SK-N-MC (cell line): ENCODE results near the gene BLNK.
"Not testable (repeated sequence)": the region's sequence is repeated elsewhere in the genome, so short reads cannot be mapped to it uniquely, and the experiment has no call there.

ENCODE experiments used
- DNase-seq: peaks from one replicate; pipeline ENCODE4 v3.0.0-alpha.2; 2011; ENCODE audit warnings: low read depth, low spot score
- H3K27ac ChIP-seq: fragments of 200-600 bp; sonication (generic); 2 replicates; pipeline ENCODE4 v1.5.1; 2016; ENCODE audit warnings: mixed run types
- H3K36me3 ChIP-seq: fragments of 200-600 bp; sonication (generic); 2 replicates; pipeline ENCODE4 v1.6.1; 2017; ENCODE audit warnings: antibody characterized with exemption, low read length, mixed read lengths; ENCODE audit not compliant: insufficient read depth
- H3K4me3 ChIP-seq: fragments of 200-600 bp; sonication (generic); 2 replicates; pipeline ENCODE4 v1.5.1; 2016
- H3K9ac ChIP-seq: fragments of 200-600 bp; sonication (generic); 2 replicates; pipeline ENCODE4 v1.8.0; 2017; ENCODE audit warnings: mixed run types, mixed read lengths; ENCODE audit not compliant: insufficient read length
- H3K9me3 ChIP-seq: fragments of 200-600 bp; sonication (generic); 2 replicates; pipeline ENCODE4 v1.6.1; 2017; ENCODE audit warnings: low read depth, mild to moderate bottlenecking, antibody characterized with exemption, low read length, moderate library complexity, mixed read lengths
- EZH2 ChIP-seq: fragments of 200-600 bp; sonication (generic); IDR thresholded peaks from one replicate; pipeline ENCODE4 v1.6.1; 2017; ENCODE audit warnings: antibody characterized with exemption
- FOXP2 ChIP-seq: optimal IDR thresholded peaks from 2 replicates; pipeline ENCODE3; 2011; ENCODE audit warnings: mild to moderate bottlenecking, moderate library complexity; ENCODE audit not compliant: insufficient read depth; ENCODE audit errors: extremely low read length, control extremely low read depth
- POLR2AphosphoS5 ChIP-seq: IDR thresholded peaks from 2 replicates; pipeline ENCODE4 v1.6.1; 2012; ENCODE audit warnings: mild to moderate bottlenecking, low read depth, low read length, borderline replicate concordance

The BLNK gene

DNA sequence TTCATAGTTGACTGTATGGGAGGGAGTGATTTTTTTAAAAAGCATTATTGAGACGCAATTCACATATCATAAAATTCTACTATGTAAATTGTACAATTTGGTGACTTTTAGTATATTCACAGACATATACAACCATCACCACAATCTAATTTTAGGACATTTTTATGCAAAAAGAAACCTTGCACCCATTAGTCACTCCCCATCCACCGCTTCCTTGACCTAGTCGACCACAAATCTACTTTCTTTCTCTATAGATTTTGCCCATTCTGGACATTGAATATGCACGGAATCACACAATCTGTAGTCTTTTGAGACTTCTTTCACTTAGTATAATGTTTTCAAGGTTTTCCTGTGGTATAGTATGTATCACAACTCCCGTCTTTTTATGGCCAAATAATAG lies 54.6 kb downstream of the BLNK start:
- no peaks in the 10 kb centered on the region for H3K9me3 ChIP-seq
- no peak for TF ChIP-seq EZH2
- TF ChIP-seq POLR2AphosphoS5: no peak
- TF ChIP-seq FOXP2: no peak
- H3K36me3 ChIP-seq: no peaks in the 10 kb centered on the region
- no peak overlapping the region for H3K4me3 ChIP-seq
- H3K9ac ChIP-seq: no peak overlapping the region
- no peak for DNase-seq
- H3K27ac ChIP-seq: no peak overlapping the region

- no peak overlapping the region for H3K9ac ChIP-seq
- no peak for TF ChIP-seq EZH2
- TF ChIP-seq FOXP2: no peak
- no peak for TF ChIP-seq POLR2AphosphoS5
- H3K4me3 ChIP-seq: no peak overlapping the region
- H3K27ac ChIP-seq: no peak overlapping the region
- no peaks in the 10 kb centered on the region for H3K36me3 ChIP-seq
- no peaks in the 10 kb centered on the region for H3K9me3 ChIP-seq
- no peak for DNase-seq
Measured at GRCh38 chr10:96212911-96213310, 58.5 kb downstream of the BLNK start.

DNA sequence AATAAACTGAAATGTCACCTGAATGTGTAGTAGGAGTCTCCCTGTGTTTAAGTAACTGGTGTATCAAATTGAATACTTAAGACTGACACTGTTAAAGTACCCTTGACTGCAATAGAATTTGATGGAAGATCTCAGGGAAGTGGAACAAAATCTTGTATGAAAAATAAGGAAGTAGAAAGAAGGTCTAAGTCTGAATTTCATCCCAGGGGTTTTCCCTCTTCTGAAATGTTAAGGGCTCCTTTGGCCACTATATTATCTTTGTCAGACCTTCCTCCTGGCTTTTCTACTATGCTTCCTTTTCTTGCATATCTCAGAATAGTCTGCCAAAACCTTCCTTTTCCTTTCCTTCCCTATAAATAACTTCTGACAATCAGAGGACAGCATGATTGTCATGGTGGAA lies 59.6 kb downstream of the BLNK start:
- Histone ChIP-seq H3K36me3 (no peaks in the 10 kb centered on the region), H3K9me3 (no peaks in the 10 kb centered on the region), H3K27ac (no peak overlapping the region), H3K4me3 (no peak overlapping the region), H3K9ac (no peak overlapping the region)
- DNase-seq: no peak
- TF ChIP-seq FOXP2 (no peak), POLR2AphosphoS5 (no peak), EZH2 (no peak)

DNA sequence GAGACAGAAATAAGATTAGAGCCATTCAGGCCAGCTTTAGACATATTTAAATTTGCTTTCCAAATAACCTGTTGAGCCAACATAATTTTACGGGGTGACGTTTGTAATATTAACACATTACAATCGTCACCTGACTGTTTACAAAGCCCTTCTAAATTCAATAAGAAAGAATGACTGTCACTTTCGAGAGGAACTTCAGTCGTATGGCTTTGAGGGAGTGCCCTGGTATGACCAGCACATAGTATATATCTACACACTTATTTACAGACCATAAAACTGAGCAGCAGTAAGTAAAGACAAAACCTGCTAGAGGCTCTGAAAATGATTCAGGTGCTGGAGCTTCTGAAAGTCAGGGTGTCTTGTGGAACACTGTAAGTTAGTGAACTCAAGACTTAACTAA lies 62.4 kb downstream of the BLNK start:
- Histone ChIP-seq H3K27ac (no peak overlapping the region), H3K9ac (no peak overlapping the region), H3K36me3 (no peaks in the 10 kb centered on the region), H3K9me3 (no peaks in the 10 kb centered on the region), H3K4me3 (no peak overlapping the region)
- no peak for DNase-seq
- TF ChIP-seq POLR2AphosphoS5 (no peak), FOXP2 (no peak), EZH2 (no peak)

DNA sequence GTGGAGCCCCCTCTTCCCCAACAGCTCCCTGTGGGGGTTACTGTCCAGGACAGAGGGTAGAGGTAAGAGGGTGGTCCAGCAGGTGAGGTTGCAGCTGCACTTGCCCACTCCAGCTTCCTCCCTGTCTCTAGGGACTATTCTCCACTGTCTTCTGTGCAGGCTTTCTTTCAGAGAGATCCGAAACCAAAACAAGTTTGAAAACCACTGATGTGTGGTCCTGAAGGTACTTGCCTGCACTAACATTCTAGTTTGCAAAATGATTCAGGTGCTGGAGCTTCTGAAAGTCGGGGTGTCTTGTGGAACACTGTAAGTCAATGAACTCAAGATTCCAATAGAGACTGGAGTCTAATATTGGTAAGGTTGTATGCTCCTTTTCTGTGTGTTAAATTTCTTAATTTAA lies 63.1 kb downstream of the BLNK start:
- Histone ChIP-seq H3K27ac (no peak overlapping the region), H3K36me3 (no peaks in the 10 kb centered on the region), H3K4me3 (no peak overlapping the region), H3K9me3 (no peaks in the 10 kb centered on the region), H3K9ac (no peak overlapping the region)
- TF ChIP-seq FOXP2: no peak
- TF ChIP-seq EZH2: no peak
- TF ChIP-seq POLR2AphosphoS5: no peak
- DNase-seq: no peak

DNA sequence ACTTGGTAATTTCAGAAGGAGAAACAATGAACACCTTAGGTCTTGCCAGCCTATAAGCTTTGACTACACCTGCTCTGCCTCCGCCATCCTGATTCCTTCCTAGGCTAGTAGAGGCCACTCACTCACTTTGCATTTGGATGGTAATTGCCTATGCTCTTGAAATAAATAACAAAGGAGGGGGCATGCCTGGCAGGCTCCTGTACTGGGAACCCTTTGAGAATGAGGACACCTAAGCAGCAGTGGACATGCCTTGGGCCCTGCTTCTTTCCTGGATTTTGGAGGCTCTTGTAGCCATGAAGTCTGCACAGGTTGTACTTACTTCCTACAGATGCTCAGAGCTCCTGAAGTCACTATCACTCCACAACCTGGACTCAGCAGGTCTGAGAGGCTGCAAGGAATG lies 65.8 kb downstream of the BLNK start:
- Histone ChIP-seq H3K9me3 (no peaks in the 10 kb centered on the region), H3K9ac (no peak overlapping the region), H3K4me3 (no peak overlapping the region), H3K27ac (no peak overlapping the region), H3K36me3 (no peaks in the 10 kb centered on the region)
- no peak for DNase-seq
- TF ChIP-seq EZH2 (no peak), FOXP2 (no peak), POLR2AphosphoS5 (no peak)

DNA sequence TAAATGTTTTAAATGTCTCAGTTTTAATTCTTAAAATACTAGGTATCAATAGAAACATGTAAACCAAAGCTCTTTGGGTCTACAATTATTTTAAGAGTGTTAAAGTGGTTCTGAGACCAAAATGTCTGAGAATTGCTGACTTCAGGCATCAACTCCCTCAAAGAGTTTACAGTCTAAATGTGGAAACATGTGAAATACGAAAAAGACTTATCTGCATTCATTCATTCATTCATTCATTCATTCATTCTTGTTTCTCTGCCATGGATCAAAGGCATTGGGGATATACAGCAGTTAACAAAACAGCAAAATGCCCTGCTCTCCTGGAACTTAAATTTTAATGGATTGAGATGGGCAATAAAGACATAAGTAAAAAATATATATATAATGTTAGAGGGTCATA lies 69.8 kb downstream of the BLNK start:
- H3K9ac ChIP-seq: no peak overlapping the region
- no peak overlapping the region for H3K4me3 ChIP-seq
- no peaks in the 10 kb centered on the region for H3K9me3 ChIP-seq
- TF ChIP-seq FOXP2 (no peak), EZH2 (no peak), POLR2AphosphoS5 (no peak)
- DNase-seq: no peak
- H3K27ac ChIP-seq: no peak overlapping the region
- H3K36me3 ChIP-seq: no peaks in the 10 kb centered on the region

- H3K27ac ChIP-seq: not testable (repeated sequence)
Measured at GRCh38 chr10:96189505-96189904, 81.9 kb downstream of the BLNK start.

DNA sequence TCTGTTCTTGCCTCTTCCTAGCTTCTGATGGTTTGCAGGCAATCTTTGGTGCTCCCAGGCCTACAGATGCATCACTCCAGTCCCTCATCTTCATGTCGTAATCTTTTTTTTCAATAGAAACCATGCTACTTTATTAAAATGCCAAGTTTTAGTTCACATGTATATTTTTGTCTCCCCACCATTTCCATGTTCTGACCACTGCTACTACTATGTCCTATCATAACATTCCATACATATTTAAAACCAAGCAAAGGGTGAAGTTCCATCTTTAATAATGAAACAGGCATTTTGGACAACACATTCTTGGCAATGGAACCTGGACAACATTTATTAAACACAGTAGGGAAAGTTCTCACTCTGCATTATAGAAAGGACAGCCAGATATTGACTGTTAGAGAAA lies 82.5 kb downstream of the BLNK start:
- DNase-seq: no peak
- no peak overlapping the region for H3K4me3 ChIP-seq
- no peaks in the 10 kb centered on the region for H3K36me3 ChIP-seq
- no peak overlapping the region for H3K27ac ChIP-seq
- no peaks in the 10 kb centered on the region for H3K9me3 ChIP-seq
- H3K9ac ChIP-seq: no peak overlapping the region
- TF ChIP-seq FOXP2: no peak
- TF ChIP-seq POLR2AphosphoS5: no peak
- TF ChIP-seq EZH2: no peak

More at GRCh38 chr10:96189505-96189904, 81.9 kb downstream of the BLNK start:
- not testable (repeated sequence) for H3K9ac ChIP-seq, H3K36me3 ChIP-seq, H3K4me3 ChIP-seq, H3K9me3 ChIP-seq, DNase-seq

- no peak overlapping the region for H3K4me3 ChIP-seq
- no peak for TF ChIP-seq FOXP2
- TF ChIP-seq EZH2: no peak
- TF ChIP-seq POLR2AphosphoS5: no peak
- DNase-seq: no peak
- H3K9me3 ChIP-seq: no peaks in the 10 kb centered on the region
- no peaks in the 10 kb centered on the region for H3K36me3 ChIP-seq
- no peak overlapping the region for H3K9ac ChIP-seq
- no peak overlapping the region for H3K27ac ChIP-seq
Measured at GRCh38 chr10:96188421-96188820, 82.9 kb downstream of the BLNK start.

DNA sequence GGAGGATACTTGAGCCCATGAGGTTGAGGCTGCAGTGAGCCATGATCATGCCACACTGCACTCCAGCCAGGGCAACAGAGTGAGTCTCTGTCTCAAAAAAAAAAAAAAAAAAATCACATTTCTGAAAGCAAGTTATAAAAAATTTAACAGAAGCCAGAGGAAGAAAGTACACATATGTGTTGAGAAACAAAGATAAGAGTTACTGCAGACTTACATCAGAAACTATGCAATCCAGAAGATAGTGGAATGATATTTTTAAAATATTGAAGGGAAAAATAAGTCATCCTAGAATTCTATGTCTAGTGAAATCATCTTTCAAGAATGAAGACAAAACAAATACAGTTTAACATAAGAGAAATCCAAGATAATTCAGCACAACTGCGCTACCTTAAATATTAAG lies 94.4 kb downstream of the BLNK start:
- Histone ChIP-seq H3K4me3 (no peak overlapping the region), H3K36me3 (no peaks in the 10 kb centered on the region), H3K9me3 (no peaks in the 10 kb centered on the region), H3K27ac (no peak overlapping the region), H3K9ac (no peak overlapping the region)
- TF ChIP-seq FOXP2: no peak
- no peak for TF ChIP-seq EZH2
- TF ChIP-seq POLR2AphosphoS5: no peak
- DNase-seq: no peak
